A549 (cell line): ENCODE data around the gene MAD1L1. TPM values are rescaled to one million over a fixed set of nuclear protein-coding genes. Genes with fewer than 3 reads are reported as not detected.

Source experiments
- ATAC-seq, 2 experiments: fragments of 200-7000 bp in 1 of 2; fragments of >200 bp in 1 of 2; cut with Nextera tagmentation in 1 of 2; cut with Tn5 transposase in 1 of 2; 3 replicates each; pipeline versions ENCODE4 v1.8.0 to v1.9.1; 2018 to 2020; ENCODE audit warnings: mild to moderate bottlenecking in 1 of 2, moderate library complexity in 1 of 2
- CTCF ChIA-PET: fragments of 300-600 bp; sonication (Branson Sonifier 250); formaldehyde crosslinking; extraction: SDS; loops from one replicate; lab custom pipeline; 2021; ENCODE audit warnings: antibody characterized with exemption, inconsistent platforms; lab: Yijun Ruan, JAX
- POLR2A ChIA-PET: fragments of 350-600 bp; formaldehyde crosslinking; extraction: SDS; loops from one replicate; lab custom pipeline; 2021; ENCODE audit warnings: antibody characterized with exemption, inconsistent platforms; lab: Yijun Ruan, JAX
- DNase-seq, 2 experiments: peaks; one replicate each; pipeline versions ENCODE4 v3.0.0 to v3.0.0-alpha.2; 2011 to 2016; ENCODE audit warnings: low read depth in 1 of 2, low spot score in 1 of 2
- FAIRE-seq: peaks from 2 replicates; lab custom pipeline; 2011; peaks lifted over from hg19 to GRCh38; lab: Jason Lieb, UNC
- H3K27ac ChIP-seq, 2 experiments: fragments of >200 bp; sonication (Bioruptor Twin); formaldehyde crosslinking; 3 replicates each; pipeline ENCODE4 v1.5.1; 2016 to 2017
- H3K4me1 ChIP-seq: fragments of >200 bp; sonication (Bioruptor Twin); formaldehyde crosslinking; 3 replicates; pipeline ENCODE4 v1.6.1; 2016
- H3K4me2 ChIP-seq: fragments of >200 bp; sonication (Bioruptor Twin); formaldehyde crosslinking; 3 replicates; pipeline ENCODE4 v1.6.1; 2016
- H3K4me3 ChIP-seq: fragments of >200 bp; sonication (Bioruptor Twin); formaldehyde crosslinking; 3 replicates; pipeline ENCODE4 v1.5.1; 2016
- H3K9me3 ChIP-seq: fragments of >200 bp; sonication (Bioruptor Twin); formaldehyde crosslinking; 3 replicates; pipeline ENCODE4 v1.6.1; 2016
- CBX8 ChIP-seq: fragments of 200-600 bp; sonication (generic); IDR thresholded peaks from 2 replicates; pipeline ENCODE4 v1.6.1; 2016
- CEBPB ChIP-seq, 2 experiments: fragments of >200 bp in 1 of 2; sonication (Bioruptor Twin) in 1 of 2; formaldehyde crosslinking in 1 of 2; IDR thresholded peaks; 2 replicates each; pipeline ENCODE4 v1.6.1; 2012 to 2016
- CHD2 ChIP-seq: fragments of 150-350 bp; IDR thresholded peaks from 2 replicates; pipeline ENCODE4 v1.6.1; 2014; ENCODE audit warnings: low read length; ENCODE audit not compliant: partially characterized antibody
- EHF ChIP-seq: fragments of 250-450 bp; sonication (Bioruptor Pico); IDR thresholded peaks from 2 replicates; pipeline ENCODE4 v1.5.0; 2020; ENCODE audit warnings: mild to moderate bottlenecking
- EHMT2 ChIP-seq: fragments of 200-600 bp; sonication (generic); IDR thresholded peaks from 2 replicates; pipeline ENCODE4 v1.6.1; 2016; ENCODE audit warnings: antibody characterized with exemption, low read depth, mild to moderate bottlenecking, moderate library complexity
- ESRRA ChIP-seq: fragments of 150-350 bp; IDR thresholded peaks from 2 replicates; pipeline ENCODE4 v1.6.1; 2014; ENCODE audit warnings: mild to moderate bottlenecking, low read length, borderline replicate concordance
- FOSL2 ChIP-seq, 2 experiments: fragments of 450-650 bp in 1 of 2; fragments of >200 bp in 1 of 2; sonication (Bioruptor Twin) in 1 of 2; formaldehyde crosslinking; IDR thresholded peaks; 2 replicates each; pipeline versions ENCODE4 v1.5.0 to v1.6.1; 2016 to 2020; ENCODE audit warnings: mild to moderate bottlenecking in 1 of 2, moderate library complexity in 1 of 2
- FOXS1 ChIP-seq: fragments of 250-450 bp; sonication (Bioruptor Pico); IDR thresholded peaks from 2 replicates; pipeline ENCODE4 v1.5.0; 2020; ENCODE audit warnings: mild to moderate bottlenecking, moderate library complexity
- HDAC2 ChIP-seq: fragments of 200-600 bp; sonication (generic); IDR thresholded peaks from 2 replicates; pipeline ENCODE4 v1.6.1; 2016
- HES2 ChIP-seq: fragments of >200 bp; sonication (Bioruptor Twin); formaldehyde crosslinking; IDR thresholded peaks from 2 replicates; pipeline ENCODE4 v1.6.1; 2016
- HMGXB4 ChIP-seq: fragments of 250-450 bp; sonication (Bioruptor Pico); IDR thresholded peaks from 2 replicates; pipeline ENCODE4 v1.5.0; 2021; ENCODE audit warnings: mild to moderate bottlenecking, moderate library complexity, borderline replicate concordance
- HOXB13 ChIP-seq: fragments of 250-450 bp; sonication (Bioruptor Pico); IDR thresholded peaks from 2 replicates; pipeline ENCODE4 v1.5.0; 2020; ENCODE audit warnings: low read depth, mild to moderate bottlenecking, moderate library complexity
- HOXB5 ChIP-seq: fragments of 250-450 bp; sonication (Bioruptor Pico); IDR thresholded peaks from 2 replicates; pipeline ENCODE4 v1.5.0; 2020; ENCODE audit warnings: mild to moderate bottlenecking, moderate library complexity
- JUN ChIP-seq, 2 experiments: fragments of >200 bp; sonication (Bioruptor Twin); formaldehyde crosslinking; IDR thresholded peaks; 2 replicates in 1 of 2; 3 replicates in 1 of 2; pipeline ENCODE4 v1.6.1; 2016 to 2017
- MAFK ChIP-seq: fragments of 450-650 bp; IDR thresholded peaks from 2 replicates; pipeline ENCODE4 v1.6.1; 2014; ENCODE audit not compliant: partially characterized antibody
- MYC ChIP-seq: IDR thresholded peaks from 2 replicates; pipeline ENCODE4 v1.6.1; 2012; ENCODE audit warnings: mild to moderate bottlenecking, inconsistent platforms, low read length, improper control_type of control experiment, borderline replicate concordance
- NFE2L2 ChIP-seq: fragments of 150-350 bp; conservative IDR thresholded peaks from 2 replicates; pipeline ENCODE4 v1.6.1; 2014; ENCODE audit warnings: low read length
- PHF8 ChIP-seq: fragments of 200-600 bp; sonication (generic); IDR thresholded peaks from 2 replicates; pipeline ENCODE4 v1.6.1; 2016; ENCODE audit warnings: low read depth, mild to moderate bottlenecking, antibody characterized with exemption, moderate library complexity, borderline replicate concordance
- POLR2A ChIP-seq: IDR thresholded peaks from 2 replicates; pipeline ENCODE4 v1.6.1; 2012; ENCODE audit warnings: mild to moderate bottlenecking, low read length
- RARB ChIP-seq: fragments of 250-450 bp; sonication (Bioruptor Pico); IDR thresholded peaks from 2 replicates; pipeline ENCODE4 v1.8.0; 2021; ENCODE audit warnings: mild to moderate bottlenecking, moderate library complexity
- RCOR1 ChIP-seq: fragments of 150-350 bp; IDR thresholded peaks from 2 replicates; pipeline ENCODE4 v1.6.1; 2014; ENCODE audit warnings: antibody characterized with exemption, low read length, low read depth
- TFCP2L1 ChIP-seq: fragments of 250-450 bp; sonication (Bioruptor Pico); IDR thresholded peaks from 2 replicates; pipeline ENCODE4 v1.5.0; 2021; ENCODE audit warnings: mild to moderate bottlenecking
- ZFP36 ChIP-seq: fragments of 450-650 bp; IDR thresholded peaks from 2 replicates; pipeline ENCODE4 v1.6.1; 2014; ENCODE audit warnings: borderline replicate concordance; ENCODE audit not compliant: partially characterized antibody
- ZNF302 ChIP-seq: fragments of 250-450 bp; sonication (Bioruptor Pico); IDR thresholded peaks from 2 replicates; pipeline ENCODE4 v1.9.0; 2021; ENCODE audit warnings: inconsistent platforms, mild to moderate bottlenecking, moderate library complexity
- WGBS: methylation state at CpG from one replicate; pipeline ENCODE4 v1.1.6; 2017; ENCODE audit errors: missing lambda C conversion rate; 5-methylcytosine and 5-hydroxymethylcytosine counted together
- polyA plus RNA-seq, 4 experiments: library from polyadenylated mRNA; depleted of rRNA in 3 of 4; stranded (reverse); fragments of >200 nt; fragmentation: RNase III in 1 of 4; extraction: RNeasy Plus Mini Kit Qiagen cat#74134 plus additional on column Dnase treatment in 1 of 4; gene quantifications; 2 replicates in 3 of 4; 3 replicates in 1 of 4; pipeline ENCODE4 v1.2.3, GENCODE V29; 2011 to 2017
- TF ChIP-seq, protein P1 (sequence below): fragments of 150-350 bp; IDR thresholded peaks from 2 replicates; pipeline ENCODE4 v1.6.1; 2014; ENCODE audit warnings: low read depth, mild to moderate bottlenecking, low read length
- TF ChIP-seq, protein P2 (sequence below): fragments of 200-600 bp; sonication (generic); IDR thresholded peaks from 2 replicates; pipeline ENCODE4 v1.6.1; 2016; ENCODE audit warnings: antibody characterized with exemption, mild to moderate bottlenecking, moderate library complexity

The MAD1L1 gene
- polyA plus RNA-seq, 2 of the 4 experiments (the other 2 are of a cell fraction) = 13.6 to 16.6 TPM

DNA sequence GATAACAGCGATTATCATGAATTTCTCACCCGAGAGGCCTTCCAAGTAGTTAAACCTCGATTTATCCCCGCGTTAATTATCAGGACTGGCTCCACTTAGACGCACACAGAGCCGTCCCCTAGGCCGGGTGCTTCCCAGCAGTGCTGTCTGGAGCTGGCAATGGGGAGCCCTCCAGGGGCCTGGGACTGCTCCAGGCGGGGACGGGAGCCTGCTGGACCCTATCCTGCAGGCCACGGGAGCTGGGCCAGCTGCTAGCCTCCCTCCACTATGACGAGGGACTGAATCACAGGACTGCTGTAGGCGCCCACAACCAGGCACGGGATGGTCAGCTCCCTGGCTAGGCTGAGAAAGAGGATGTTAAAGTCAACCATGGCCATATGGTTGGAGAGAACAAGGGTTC, 333.5 kb downstream of the MAD1L1 start:
- no peak; a peak in 1 of 6 replicates for ATAC-seq
- DNase-seq = no peak
- WGBS = 77% methylated on average over 13 of the region's 14 CpGs

DNA sequence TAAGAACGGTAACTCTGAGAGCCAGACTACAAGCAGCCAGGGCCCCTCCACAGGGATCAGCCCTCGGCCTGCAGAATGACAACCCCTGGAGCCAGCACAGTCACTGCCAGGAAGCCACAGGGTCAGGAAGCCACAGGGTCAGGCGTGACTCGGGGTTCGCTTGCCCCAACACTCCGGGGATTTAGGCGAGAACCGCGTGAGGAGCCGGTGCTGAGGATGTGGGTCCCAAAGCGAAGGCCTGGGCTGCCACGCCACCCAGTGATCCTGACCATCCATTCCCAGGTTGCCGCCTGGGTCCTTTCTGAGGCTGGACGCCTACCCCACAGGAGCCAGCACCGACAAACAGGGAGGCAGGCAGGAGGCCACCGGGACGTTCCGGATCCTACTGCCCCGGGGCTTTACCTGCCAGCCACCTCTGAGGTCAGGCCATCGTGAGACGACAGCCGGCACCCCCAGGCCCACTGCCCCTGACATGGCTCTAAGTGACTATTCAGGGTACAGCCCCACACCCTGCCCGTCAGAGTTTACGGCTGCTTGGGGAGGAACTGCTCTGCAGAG, 334.0 kb downstream of the MAD1L1 start:
- no peak for ATAC-seq

More for the DNA sequence above, 333.5 kb downstream of the MAD1L1 start:
- H3K9me3 ChIP-seq = no peaks in the 10 kb centered on the region
- no peak overlapping the region for H3K4me3 ChIP-seq
- TF ChIP-seq, protein P1, sequence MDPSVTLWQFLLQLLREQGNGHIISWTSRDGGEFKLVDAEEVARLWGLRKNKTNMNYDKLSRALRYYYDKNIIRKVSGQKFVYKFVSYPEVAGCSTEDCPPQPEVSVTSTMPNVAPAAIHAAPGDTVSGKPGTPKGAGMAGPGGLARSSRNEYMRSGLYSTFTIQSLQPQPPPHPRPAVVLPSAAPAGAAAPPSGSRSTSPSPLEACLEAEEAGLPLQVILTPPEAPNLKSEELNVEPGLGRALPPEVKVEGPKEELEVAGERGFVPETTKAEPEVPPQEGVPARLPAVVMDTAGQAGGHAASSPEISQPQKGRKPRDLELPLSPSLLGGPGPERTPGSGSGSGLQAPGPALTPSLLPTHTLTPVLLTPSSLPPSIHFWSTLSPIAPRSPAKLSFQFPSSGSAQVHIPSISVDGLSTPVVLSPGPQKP = no peak
- TF ChIP-seq TFCP2L1 (CRISPR knock-in tag) (no peak), CHD2 (no peak)
- no peaks in the 10 kb centered on the region for H3K4me1 ChIP-seq
- CTCF ChIA-PET = no interaction called here
- no peak overlapping the region for H3K27ac ChIP-seq
- FAIRE-seq = no peak
- H3K4me2 ChIP-seq = no peak overlapping the region
- POLR2A ChIA-PET = no interaction called here

GRCh38 chr7:1897861-1898627, 334.7 kb downstream of the MAD1L1 start:
- whole genome bisulfite sequencing = 90% methylated on average over 32 of the region's 40 CpGs
- Histone ChIP-seq H3K27ac (no peak overlapping the region), H3K4me1 (no peaks in the 10 kb centered on the region), H3K4me3 (no peak overlapping the region), H3K9me3 (no peaks in the 10 kb centered on the region), H3K4me2 (no peak overlapping the region)
- ATAC-seq (no peak), FAIRE-seq (no peak), DNase-seq (no peak)
- ChIA-PET POLR2A (no interaction called here), CTCF (no interaction called here)
- no peak for TF ChIP-seq HMGXB4 (CRISPR knock-in tag)
- TF ChIP-seq NFE2L2 = no peak
- TF ChIP-seq EHF (CRISPR knock-in tag) = no peak
- TF ChIP-seq HOXB5 (CRISPR knock-in tag) = no peak
- no peak for TF ChIP-seq ZFP36
- no peak for TF ChIP-seq ZNF302
- no peak for TF ChIP-seq RCOR1
- TF ChIP-seq MYC = no peak
- no peak for TF ChIP-seq HOXB13 (CRISPR knock-in tag)
- TF ChIP-seq TFCP2L1 (CRISPR knock-in tag) = no peak
- TF ChIP-seq POLR2A = no peak
- TF ChIP-seq PHF8 = no peak
- TF ChIP-seq JUN (IDR thresholded peaks at IDR 0.05) = no peak
- TF ChIP-seq CBX8 = no peak

More for the DNA sequence above, 334.0 kb downstream of the MAD1L1 start:
- TF ChIP-seq FOXS1 (CRISPR knock-in tag) (no peak), HES2 (no peak), HOXB5 (CRISPR knock-in tag) (no peak), MAFK (no peak), ESRRA (no peak), EHMT2 (no peak), FOSL2 (IDR thresholded peaks at IDR 0.05) (no peak), FOSL2 (CRISPR knock-in tag; IDR thresholded peaks at IDR 0.05) (no peak), RARB (no peak), CEBPB (IDR thresholded peaks at IDR 0.05) (no peak), HDAC2 (no peak)
- TF ChIP-seq, protein P2, sequence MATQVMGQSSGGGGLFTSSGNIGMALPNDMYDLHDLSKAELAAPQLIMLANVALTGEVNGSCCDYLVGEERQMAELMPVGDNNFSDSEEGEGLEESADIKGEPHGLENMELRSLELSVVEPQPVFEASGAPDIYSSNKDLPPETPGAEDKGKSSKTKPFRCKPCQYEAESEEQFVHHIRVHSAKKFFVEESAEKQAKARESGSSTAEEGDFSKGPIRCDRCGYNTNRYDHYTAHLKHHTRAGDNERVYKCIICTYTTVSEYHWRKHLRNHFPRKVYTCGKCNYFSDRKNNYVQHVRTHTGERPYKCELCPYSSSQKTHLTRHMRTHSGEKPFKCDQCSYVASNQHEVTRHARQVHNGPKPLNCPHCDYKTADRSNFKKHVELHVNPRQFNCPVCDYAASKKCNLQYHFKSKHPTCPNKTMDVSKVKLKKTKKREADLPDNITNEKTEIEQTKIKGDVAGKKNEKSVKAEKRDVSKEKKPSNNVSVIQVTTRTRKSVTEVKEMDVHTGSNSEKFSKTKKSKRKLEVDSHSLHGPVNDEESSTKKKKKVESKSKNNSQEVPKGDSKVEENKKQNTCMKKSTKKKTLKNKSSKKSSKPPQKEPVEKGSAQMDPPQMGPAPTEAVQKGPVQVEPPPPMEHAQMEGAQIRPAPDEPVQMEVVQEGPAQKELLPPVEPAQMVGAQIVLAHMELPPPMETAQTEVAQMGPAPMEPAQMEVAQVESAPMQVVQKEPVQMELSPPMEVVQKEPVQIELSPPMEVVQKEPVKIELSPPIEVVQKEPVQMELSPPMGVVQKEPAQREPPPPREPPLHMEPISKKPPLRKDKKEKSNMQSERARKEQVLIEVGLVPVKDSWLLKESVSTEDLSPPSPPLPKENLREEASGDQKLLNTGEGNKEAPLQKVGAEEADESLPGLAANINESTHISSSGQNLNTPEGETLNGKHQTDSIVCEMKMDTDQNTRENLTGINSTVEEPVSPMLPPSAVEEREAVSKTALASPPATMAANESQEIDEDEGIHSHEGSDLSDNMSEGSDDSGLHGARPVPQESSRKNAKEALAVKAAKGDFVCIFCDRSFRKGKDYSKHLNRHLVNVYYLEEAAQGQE = no peak
- Histone ChIP-seq H3K9me3 (no peaks in the 10 kb centered on the region), H3K4me2 (no peak overlapping the region), H3K27ac (no peak overlapping the region), H3K4me3 (no peak overlapping the region), H3K4me1 (no peaks in the 10 kb centered on the region)
- no peak for DNase-seq
- WGBS = 82% methylated on average over 12 of the region's 24 CpGs
- POLR2A ChIA-PET = no interaction called here
- CTCF ChIA-PET = no interaction called here
- no peak for FAIRE-seq
